ENCODE data around the gene XDH. TPM values are rescaled to one million over a fixed set of nuclear protein-coding genes. Genes with fewer than 3 reads are reported as not detected.
A peak's percentile ranks its signal among the peaks of the same experiment; 100 is the strongest.

Gene XDH
- total RNA-seq, 1 donor from 2014 or later: 1.0 TPM

GRCh38 chr2:31294196-31294595 lies 120.3 kb downstream of the XDH start:
- Mint-ChIP-seq H3K36me3 (ENCODE audit: low read depth, unreplicated experiment) (no peaks in the 10 kb centered on the region), H3K27me3 (ENCODE audit: unreplicated experiment) (no peaks in the 10 kb centered on the region), H3K27ac (ENCODE audit: unreplicated experiment) (no peak overlapping the region), H3K4me1 (ENCODE audit: unreplicated experiment) (peaks cover 7% of the 10 kb centered on the region), H3K9me3 (ENCODE audit: unreplicated experiment) (no peaks in the 10 kb centered on the region), H3K4me3 (ENCODE audit: unreplicated experiment) (no peak overlapping the region)
- TF ChIP-seq CTCF (IDR thresholded peaks at IDR 0.05; ENCODE audit: unreplicated experiment): no peak
- DNase-seq (ENCODE audit: low spot score): no peak

GRCh38 chr2:31287654-31288053 lies 126.9 kb downstream of the XDH start:
- no peak overlapping the region for H3K4me3 Mint-ChIP-seq (ENCODE audit: unreplicated experiment)
- no peak for TF ChIP-seq CTCF (IDR thresholded peaks at IDR 0.05; ENCODE audit: unreplicated experiment)
- no peak overlapping the region for H3K27ac Mint-ChIP-seq (ENCODE audit: unreplicated experiment)
- peaks cover 25% of the 10 kb centered on the region for H3K4me1 Mint-ChIP-seq (ENCODE audit: unreplicated experiment)
- no peaks in the 10 kb centered on the region for H3K36me3 Mint-ChIP-seq (ENCODE audit: low read depth, unreplicated experiment)
- H3K9me3 Mint-ChIP-seq (ENCODE audit: unreplicated experiment): no peaks in the 10 kb centered on the region
- no peak for DNase-seq (ENCODE audit: low spot score)
- peaks cover 4% of the 10 kb centered on the region for H3K27me3 Mint-ChIP-seq (ENCODE audit: unreplicated experiment)

DNA sequence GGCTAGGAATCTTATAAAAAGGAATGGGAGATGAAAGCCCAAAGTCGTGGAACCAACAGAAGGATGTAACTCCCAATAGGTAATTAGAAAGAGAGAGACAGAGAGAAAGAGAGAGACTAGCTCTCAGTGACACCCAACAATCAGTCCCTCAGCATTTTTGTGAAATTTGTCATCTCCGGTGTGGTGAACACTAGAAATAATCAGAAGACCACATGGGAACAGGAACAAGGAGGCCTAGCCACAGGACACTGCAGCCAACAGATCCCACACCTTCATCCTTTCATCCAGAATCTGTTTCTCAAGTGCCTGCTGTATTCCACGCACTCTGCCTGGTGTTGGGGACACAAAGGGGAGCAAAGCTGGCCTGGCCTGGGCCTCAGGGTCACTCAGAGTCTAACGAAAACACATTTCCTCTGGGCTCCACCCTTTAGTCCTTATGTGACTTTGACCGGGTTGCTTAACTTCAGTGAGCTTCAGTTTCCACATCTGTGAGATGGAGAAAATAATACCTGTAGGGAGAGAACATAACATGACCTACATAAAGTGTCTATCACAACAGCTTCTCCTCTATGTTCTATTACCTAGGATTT lies 127.5 kb downstream of the XDH start:
- Mint-ChIP-seq H3K27ac (ENCODE audit: unreplicated experiment) (peak overlapping the region; percentile 52), H3K27me3 (ENCODE audit: unreplicated experiment) (peaks cover 4% of the 10 kb centered on the region), H3K36me3 (ENCODE audit: low read depth, unreplicated experiment) (no peaks in the 10 kb centered on the region), H3K9me3 (ENCODE audit: unreplicated experiment) (no peaks in the 10 kb centered on the region), H3K4me3 (ENCODE audit: unreplicated experiment) (no peak overlapping the region), H3K4me1 (ENCODE audit: unreplicated experiment) (peaks cover 25% of the 10 kb centered on the region)
- TF ChIP-seq CTCF (IDR thresholded peaks at IDR 0.05; ENCODE audit: unreplicated experiment): no peak
- DNase-seq (ENCODE audit: low spot score): no peak

GRCh38 chr2:31286230-31286629 lies 128.3 kb downstream of the XDH start:
- DNase-seq (ENCODE audit: low spot score): no peak
- H3K36me3 Mint-ChIP-seq (ENCODE audit: low read depth, unreplicated experiment): no peaks in the 10 kb centered on the region
- H3K27ac Mint-ChIP-seq (ENCODE audit: unreplicated experiment): no peak overlapping the region
- peaks cover 7% of the 10 kb centered on the region for H3K27me3 Mint-ChIP-seq (ENCODE audit: unreplicated experiment)
- H3K4me1 Mint-ChIP-seq (ENCODE audit: unreplicated experiment): peaks cover 25% of the 10 kb centered on the region
- H3K4me3 Mint-ChIP-seq (ENCODE audit: unreplicated experiment): no peak overlapping the region
- no peaks in the 10 kb centered on the region for H3K9me3 Mint-ChIP-seq (ENCODE audit: unreplicated experiment)
- TF ChIP-seq CTCF (IDR thresholded peaks at IDR 0.05; ENCODE audit: unreplicated experiment): no peak

Other genes starting within 250 kb of the XDH start
- gene CAPN14, start 197.2 kb downstream of the XDH start, total RNA-seq (ENCODE audit: unreplicated experiment): 0.13 TPM
- gene EHD3, start 180.6 kb downstream of the XDH start, total RNA-seq (ENCODE audit: unreplicated experiment): 8.0 TPM
- gene SRD5A2, start 166.2 kb upstream of the XDH start, total RNA-seq (ENCODE audit: unreplicated experiment): 0.64 TPM